HCT116 (cell line): ENCODE results near the gene IL36G. TPM values are rescaled to one million over a fixed set of nuclear protein-coding genes. Genes with fewer than 3 reads are reported as not detected.

Experiments used
- ATAC-seq: fragments of 200-7000 bp; cut with Tn5 transposase; 2 replicates; pipeline ENCODE4 v1.9.1; 2020; ENCODE audit warnings: mild to moderate bottlenecking, moderate library complexity
- Bru-seq: library from RNA; stranded (reverse); fragments of 400-500 nt; gene quantifications from one replicate; lab custom pipeline; 2021; lab: Mats Ljungman, UMichigan
- BruChase-seq, 2 experiments: library from RNA; stranded (reverse); fragments of 400-500 nt; gene quantifications; one replicate each; lab custom pipeline; 2021; lab: Mats Ljungman, UMichigan
- BruUV-seq: library from RNA; stranded (reverse); fragments of 400-500 nt; replicated peaks from 2 replicates; lab custom pipeline; 2021; lab: Mats Ljungman, UMichigan
- CTCF ChIA-PET: fragments of 300-600 bp; sonication (Branson Sonifier 250); formaldehyde crosslinking; loops from one replicate; lab custom pipeline; 2021; ENCODE audit warnings: antibody characterized with exemption; lab: Charles Lee
- POLR2A ChIA-PET: fragments of 300-600, 350-600 bp; sonication (Branson Sonifier 250); formaldehyde crosslinking; loops from one replicate; lab custom pipeline; 2021; ENCODE audit warnings: antibody characterized with exemption; lab: Charles Lee
- RAD21 ChIA-PET, 2 experiments: fragments of 300-600 bp; sonication (Branson Sonifier 250); formaldehyde crosslinking; loops; one replicate each; lab custom pipeline; 2023; ENCODE audit warnings: low total read pairs in 2 of 2; ENCODE audit not compliant: uncharacterized antibody in 2 of 2, unreplicated experiment in 2 of 2, low non-redundant PET in 1 of 2; lab: Charles Lee
- DNase-seq: peaks from one replicate; pipeline ENCODE4 v3.0.0-alpha.2; 2010; ENCODE audit warnings: low read depth, low spot score
- H2AFZ ChIP-seq: fragments of 200-600 bp; shearing (Covaris generic), sonication (generic); 2 replicates; pipeline ENCODE4 v1.6.1; 2017; ENCODE audit warnings: low read depth, mixed run types, mixed read lengths, antibody characterized with exemption, low read length; ENCODE audit not compliant: poor library complexity, severe bottlenecking
- H3K27ac ChIP-seq: 2 replicates; pipeline ENCODE4 v1.5.1; 2012; ENCODE audit warnings: low read depth, low read length
- H3K27me3 ChIP-seq: fragments of 200-600 bp; sonication (generic); 2 replicates; pipeline ENCODE4 v1.6.1; 2016; ENCODE audit warnings: mixed run types, low read length, mixed read lengths; ENCODE audit not compliant: insufficient read depth
- H3K36me3 ChIP-seq, 2 experiments: fragments of 200-500 bp in 1 of 2; fragments of 200-600 bp in 1 of 2; sonication (Bioruptor generic) in 1 of 2; sonication (generic) in 1 of 2; 2 replicates each; pipeline versions ENCODE4 v1.5.1 to v1.6.1; 2014 to 2016; ENCODE audit warnings: low read length in 2 of 2, inconsistent platforms in 1 of 2, mixed read lengths in 1 of 2, mixed run types in 1 of 2; ENCODE audit not compliant: insufficient read depth in 2 of 2, control insufficient read depth in 1 of 2
- H3K4me1 ChIP-seq, 2 experiments: fragments of 200-600 bp in 1 of 2; sonication (generic) in 1 of 2; 2 replicates each; pipeline versions ENCODE4 v1.5.1 to v1.6.1; 2012 to 2017; ENCODE audit warnings: low read length in 2 of 2, inconsistent platforms in 1 of 2, mild to moderate bottlenecking in 1 of 2, mixed read lengths in 1 of 2, mixed run types in 1 of 2, moderate library complexity in 1 of 2; ENCODE audit not compliant: insufficient read depth in 2 of 2, control insufficient read depth in 1 of 2
- H3K4me2 ChIP-seq: fragments of 200-600 bp; sonication (generic); 2 replicates; pipeline ENCODE4 v1.6.1; 2017; ENCODE audit warnings: mixed run types, low read length, mixed read lengths
- H3K4me3 ChIP-seq, 2 experiments: fragments of 200-600 bp in 1 of 2; sonication (generic) in 1 of 2; replicated peaks in 1 of 2; 2 replicates each; pipeline ENCODE4 v1.5.1; 2011 to 2016; ENCODE audit warnings: low read length in 2 of 2, control low read depth in 1 of 2, low read depth in 1 of 2, mild to moderate bottlenecking in 1 of 2, mixed read lengths in 1 of 2, mixed run types in 1 of 2
- H3K79me2 ChIP-seq: fragments of 200-600 bp; sonication (generic); 2 replicates; pipeline ENCODE4 v1.6.1; 2017; ENCODE audit warnings: mild to moderate bottlenecking, mixed run types, low read length, moderate library complexity, mixed read lengths; ENCODE audit not compliant: insufficient read depth
- H3K9ac ChIP-seq: fragments of 200-600 bp; sonication (generic); 2 replicates; pipeline ENCODE4 v1.6.1; 2016; ENCODE audit warnings: low read length, mixed read lengths
- H3K9me2 ChIP-seq: fragments of 200-600 bp; sonication (generic), shearing (Covaris generic); 2 replicates; pipeline ENCODE4 v1.6.1; 2017; ENCODE audit warnings: mixed run types, mild to moderate bottlenecking, moderate library complexity; ENCODE audit not compliant: insufficient read depth
- H3K9me3 ChIP-seq, 2 experiments: fragments of 200-500 bp in 1 of 2; fragments of 200-600 bp in 1 of 2; sonication (Bioruptor generic) in 1 of 2; sonication (generic) in 1 of 2; 2 replicates each; pipeline ENCODE4 v1.6.1; 2014 to 2017; ENCODE audit warnings: low read length in 2 of 2, mixed read lengths in 2 of 2, inconsistent platforms in 1 of 2, low read depth in 1 of 2, mild to moderate bottlenecking in 1 of 2, mixed run types in 1 of 2, moderate library complexity in 1 of 2; ENCODE audit not compliant: control insufficient read depth in 1 of 2, insufficient read depth in 1 of 2
- H4K20me1 ChIP-seq: fragments of 200-600 bp; sonication (generic), shearing (Covaris generic); 2 replicates; pipeline ENCODE4 v1.6.1; 2017; ENCODE audit warnings: mixed run types, mild to moderate bottlenecking, moderate library complexity; ENCODE audit not compliant: insufficient read depth
- ELF1 ChIP-seq: IDR thresholded peaks from 2 replicates; pipeline ENCODE4 v1.6.1; 2012; ENCODE audit warnings: low read depth, borderline replicate concordance
- RAD21 ChIP-seq: IDR thresholded peaks from 2 replicates; pipeline ENCODE4 v1.6.1; 2012; ENCODE audit warnings: low read depth, mild to moderate bottlenecking
- SIN3A ChIP-seq: IDR thresholded peaks from 2 replicates; pipeline ENCODE4 v1.6.1; 2012; ENCODE audit warnings: low read depth
- SRF ChIP-seq: IDR thresholded peaks from 2 replicates; pipeline ENCODE4 v1.6.1; 2012; ENCODE audit warnings: low read depth
- intact Hi-C: fragments of 100-400 bp; cut with micrococcal nuclease; formaldehyde crosslinking; loops from 2 replicates; pipeline ENCODE4 v1.10.0; 2022
- long read RNA-seq: library from polyadenylated mRNA; unstranded; transcript quantifications from one replicate; pipeline ENCODE4 v2.0.0, GENCODE V29; 2021; ENCODE audit not compliant: unreplicated experiment
- polyA plus RNA-seq: library from polyadenylated mRNA; unstranded; fragments of >200 nt; gene quantifications from 2 replicates; pipeline ENCODE4 v1.2.1, GENCODE V29; 2012; ENCODE audit warnings: missing spikeins
- total RNA-seq: library from RNA; stranded (reverse); gene quantifications from one replicate; pipeline ENCODE4 v1.2.1, GENCODE V29; 2021; ENCODE audit not compliant: unreplicated experiment
- TF ChIP-seq, protein P1 (sequence below): IDR thresholded peaks from 2 replicates; pipeline ENCODE4 v1.6.1; 2012; ENCODE audit warnings: low read depth

The IL36G gene
- total RNA-seq (not detected), Bru-seq, nascent RNA (percentile 8 among the genes with signal in this experiment), BruChase-seq, experiment 1, labeled RNA remaining after a 6-hour chase (percentile 16 among the genes with signal in this experiment), BruChase-seq, experiment 2, labeled RNA remaining after a 2-hour chase (percentile 18 among the genes with signal in this experiment)
- polyA plus RNA-seq = not detected in 2 replicates
- long read RNA-seq = 0 reads

DNA sequence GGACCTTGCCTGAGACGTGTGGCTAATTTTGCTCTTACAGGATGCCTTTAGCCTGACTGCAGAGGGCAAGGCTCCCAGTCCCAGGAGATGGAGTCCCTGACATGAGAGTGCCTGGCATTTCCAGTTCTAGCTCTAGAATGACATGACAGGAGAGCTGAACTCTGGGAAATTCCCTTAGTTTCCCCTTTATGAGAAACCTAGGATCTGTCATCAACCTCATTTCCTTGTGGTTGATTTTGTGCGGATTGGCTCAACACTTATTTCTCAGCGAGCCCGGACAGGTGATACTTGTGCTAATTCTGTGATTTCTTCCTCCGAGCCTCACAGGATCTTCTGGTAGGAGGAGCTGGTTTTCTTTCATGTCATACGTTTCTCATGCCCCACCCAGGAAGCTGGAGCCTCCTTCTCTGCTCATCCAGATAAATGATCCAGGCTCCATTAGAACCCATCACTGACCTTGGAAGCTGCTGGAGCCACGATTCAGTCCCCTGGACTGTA is at the start of gene IL36G:
Gene IL36G (plus strand): TSS at position 448 of the 498 bp plus-strand sequence. CDS start 633 bp downstream, outside the sequence.
- Histone ChIP-seq H3K9me2 (no peaks in the 10 kb centered on the region), H3K9ac (no peak within 1 kb of the TSS), H3K4me1 (no peaks in the 10 kb centered on the region), H3K36me3 (no peaks in the 10 kb centered on the region), H3K4me2 (no peak within 1 kb of the TSS), H3K27me3 (peaks cover 16% of the 10 kb centered on the region), H2AFZ (no peak within 1 kb of the TSS), H3K4me3 (no peak within 1 kb of the TSS), H4K20me1 (no peaks in the 10 kb centered on the region), H3K9me3 (no peaks in the 10 kb centered on the region), H3K79me2 (no peaks in the 10 kb centered on the region), H3K27ac (no peak within 1 kb of the TSS)
- intact Hi-C loops = no loop called here
- BruUV-seq = no TSS peak
- ChIA-PET POLR2A (no interaction called here), CTCF (no interaction called here), RAD21 (no interaction called here)
- DNase-seq (no peak), ATAC-seq (no peak)
- TF ChIP-seq, protein P1, sequence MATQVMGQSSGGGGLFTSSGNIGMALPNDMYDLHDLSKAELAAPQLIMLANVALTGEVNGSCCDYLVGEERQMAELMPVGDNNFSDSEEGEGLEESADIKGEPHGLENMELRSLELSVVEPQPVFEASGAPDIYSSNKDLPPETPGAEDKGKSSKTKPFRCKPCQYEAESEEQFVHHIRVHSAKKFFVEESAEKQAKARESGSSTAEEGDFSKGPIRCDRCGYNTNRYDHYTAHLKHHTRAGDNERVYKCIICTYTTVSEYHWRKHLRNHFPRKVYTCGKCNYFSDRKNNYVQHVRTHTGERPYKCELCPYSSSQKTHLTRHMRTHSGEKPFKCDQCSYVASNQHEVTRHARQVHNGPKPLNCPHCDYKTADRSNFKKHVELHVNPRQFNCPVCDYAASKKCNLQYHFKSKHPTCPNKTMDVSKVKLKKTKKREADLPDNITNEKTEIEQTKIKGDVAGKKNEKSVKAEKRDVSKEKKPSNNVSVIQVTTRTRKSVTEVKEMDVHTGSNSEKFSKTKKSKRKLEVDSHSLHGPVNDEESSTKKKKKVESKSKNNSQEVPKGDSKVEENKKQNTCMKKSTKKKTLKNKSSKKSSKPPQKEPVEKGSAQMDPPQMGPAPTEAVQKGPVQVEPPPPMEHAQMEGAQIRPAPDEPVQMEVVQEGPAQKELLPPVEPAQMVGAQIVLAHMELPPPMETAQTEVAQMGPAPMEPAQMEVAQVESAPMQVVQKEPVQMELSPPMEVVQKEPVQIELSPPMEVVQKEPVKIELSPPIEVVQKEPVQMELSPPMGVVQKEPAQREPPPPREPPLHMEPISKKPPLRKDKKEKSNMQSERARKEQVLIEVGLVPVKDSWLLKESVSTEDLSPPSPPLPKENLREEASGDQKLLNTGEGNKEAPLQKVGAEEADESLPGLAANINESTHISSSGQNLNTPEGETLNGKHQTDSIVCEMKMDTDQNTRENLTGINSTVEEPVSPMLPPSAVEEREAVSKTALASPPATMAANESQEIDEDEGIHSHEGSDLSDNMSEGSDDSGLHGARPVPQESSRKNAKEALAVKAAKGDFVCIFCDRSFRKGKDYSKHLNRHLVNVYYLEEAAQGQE = no peak
- no peak for TF ChIP-seq ELF1
- TF ChIP-seq SIN3A = no peak
- TF ChIP-seq RAD21 = no peak
- TF ChIP-seq SRF = no peak
